Measurements from ENCODE around the gene NR2F1-AS1.

Gene NR2F1-AS1

GRCh38 chr5:93589152-93589828 lies 8.3 kb upstream of the NR2F1-AS1 start:
- no peak for DNase-seq (ENCODE audit: low read depth in 2 of 2)

GRCh38 chr5:93588352-93589151 lies 7.5 kb upstream of the NR2F1-AS1 start:
- no peak for DNase-seq (ENCODE audit: low read depth in 2 of 2)

GRCh38 chr5:93587597-93588351 lies 6.8 kb upstream of the NR2F1-AS1 start:
- no peak for DNase-seq (ENCODE audit: low read depth in 2 of 2)

GRCh38 chr5:93586736-93587596 lies 5.9 kb upstream of the NR2F1-AS1 start:
- DNase-seq (ENCODE audit: low read depth in 2 of 2), result no peak

- no peak for DNase-seq (ENCODE audit: low read depth in 2 of 2)
Measured at GRCh38 chr5:93585767-93586385, 4.9 kb upstream of the NR2F1-AS1 start.

- DNase-seq (ENCODE audit: low read depth in 2 of 2), result no peak
Measured at GRCh38 chr5:93585041-93585766, 4.2 kb upstream of the NR2F1-AS1 start.

- DNase-seq (ENCODE audit: low read depth in 2 of 2), result no peak
Measured at GRCh38 chr5:93584596-93585040, 3.6 kb upstream of the NR2F1-AS1 start.

- no peak for DNase-seq (ENCODE audit: low read depth in 2 of 2)
Measured at GRCh38 chr5:93583768-93584595, 3.0 kb upstream of the NR2F1-AS1 start.

GRCh38 chr5:93583439-93583767 lies 2.4 kb upstream of the NR2F1-AS1 start:
- no peak for DNase-seq (ENCODE audit: low read depth in 2 of 2)

- no peak for DNase-seq (ENCODE audit: low read depth in 2 of 2)
Measured at GRCh38 chr5:93582677-93583438, 1.8 kb upstream of the NR2F1-AS1 start, which contains the start of gene NR2F1. Gene NR2F1, plus strand, starts transcription at chr5:93583222. Its CDS starts 1,802 bp downstream, at chr5:93585024.

- no peak for DNase-seq (ENCODE audit: low read depth in 2 of 2)
Measured at GRCh38 chr5:93582167-93582462, 1.1 kb upstream of the NR2F1-AS1 start.

- DNase-seq (ENCODE audit: low read depth in 2 of 2), result no peak
Measured at GRCh38 chr5:93580063-93580926, 724 bp downstream of the NR2F1-AS1 start.

- DNase-seq (ENCODE audit: low read depth in 2 of 2), result no peak
Measured at GRCh38 chr5:93579692-93580062, 1.3 kb downstream of the NR2F1-AS1 start.

- DNase-seq (ENCODE audit: low read depth in 2 of 2), result no peak
Measured at GRCh38 chr5:93578813-93579691, 2.0 kb downstream of the NR2F1-AS1 start.

GRCh38 chr5:93577854-93578812 lies 2.9 kb downstream of the NR2F1-AS1 start:
- DNase-seq (ENCODE audit: low read depth in 2 of 2), result no peak

Measured in stimulated activated CD8-positive, alpha-beta memory T cell treated with anti-CD3 and anti-CD28 coated beads, Interleukin-2, amount 100 ng/mL, for 1 hour (primary cell).